Posterior cingulate gyrus (tissue), 11 donors: ENCODE data around the gene LHPP.
"Not testable (repeated sequence)": the region's sequence is repeated elsewhere in the genome, so short reads cannot be mapped to it uniquely, and the experiment has no call there.

Source experiments
- DNase-seq, 10 donors: peaks; one replicate each; pipeline versions ENCODE4 v3.0.0 to v3.0.0-alpha.2; 2020 to 2021; ENCODE audit warnings: mixed read lengths in 3 of 10
- intact Hi-C: fragments of 100-400 bp; cut with DNase I; formaldehyde crosslinking; loops from one replicate; pipeline ENCODE4 v1.15.1; 2023

LHPP gene, protein sequence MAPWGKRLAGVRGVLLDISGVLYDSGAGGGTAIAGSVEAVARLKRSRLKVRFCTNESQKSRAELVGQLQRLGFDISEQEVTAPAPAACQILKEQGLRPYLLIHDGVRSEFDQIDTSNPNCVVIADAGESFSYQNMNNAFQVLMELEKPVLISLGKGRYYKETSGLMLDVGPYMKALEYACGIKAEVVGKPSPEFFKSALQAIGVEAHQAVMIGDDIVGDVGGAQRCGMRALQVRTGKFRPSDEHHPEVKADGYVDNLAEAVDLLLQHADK

DNA sequence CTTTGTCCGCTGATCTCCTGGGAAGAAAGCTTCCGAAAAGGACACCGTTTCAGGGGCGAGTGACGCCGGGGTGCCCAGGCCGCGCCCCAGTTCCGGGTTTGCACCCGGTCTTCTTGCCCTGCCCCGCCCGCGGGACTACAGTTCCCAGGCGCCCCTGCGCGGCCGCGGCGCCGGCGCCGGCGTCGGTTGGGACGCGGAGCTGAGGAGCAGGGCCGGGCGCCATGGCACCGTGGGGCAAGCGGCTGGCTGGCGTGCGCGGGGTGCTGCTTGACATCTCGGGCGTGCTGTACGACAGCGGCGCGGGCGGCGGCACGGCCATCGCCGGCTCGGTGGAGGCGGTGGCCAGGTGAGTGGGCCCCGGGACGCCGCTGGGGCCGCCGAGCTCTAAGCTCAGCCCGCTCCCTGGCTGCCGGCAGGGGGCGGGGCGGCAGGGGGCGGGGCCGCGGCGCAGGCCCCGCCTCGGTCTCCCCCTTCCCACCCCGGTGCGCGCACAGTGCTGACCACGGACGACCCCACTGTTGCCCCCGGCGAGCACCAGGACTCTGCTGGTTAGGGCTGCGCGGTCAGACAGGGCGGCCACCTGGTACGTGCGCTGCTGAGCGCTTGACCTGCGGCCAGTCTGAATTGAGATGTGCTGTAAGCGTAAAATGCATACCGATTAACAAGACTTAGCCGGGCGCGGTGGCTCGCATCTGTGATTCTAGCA, at the start of gene LHPP:
TSS of gene LHPP (plus strand) at position 182 of the 706 bp plus-strand sequence. CDS start at position 222, 40 bp downstream.
- peak; percentile 77 to 98 (median 87) for DNase-seq

DNA sequence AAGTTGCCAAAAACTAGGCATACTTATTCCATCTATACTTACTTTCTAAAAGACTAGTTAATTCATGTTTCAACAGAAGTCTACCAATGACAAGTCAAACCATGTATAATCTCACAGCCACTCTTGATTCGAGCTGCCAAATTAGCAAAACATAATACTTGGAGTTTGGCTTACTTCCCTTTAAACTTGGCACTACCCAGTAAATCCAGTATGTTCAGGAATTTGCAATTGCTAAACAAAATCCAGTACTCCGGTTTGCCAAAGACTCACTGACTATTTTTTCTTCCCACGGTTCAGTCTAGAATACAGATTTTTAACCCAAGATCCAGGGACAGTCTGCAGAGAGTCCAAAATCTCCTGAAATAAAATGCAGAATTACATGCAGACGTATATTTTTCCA, 47.5 kb upstream of the LHPP start:
- DNase-seq: no peak
- intact Hi-C loops: no loop called here

More for the DNA sequence above, at the start of gene LHPP:
- intact Hi-C loops: loop anchor here (5.0 kb wide), 1 partner anchor 44 kb away; the partner anchor contains the start of gene OAT

DNA sequence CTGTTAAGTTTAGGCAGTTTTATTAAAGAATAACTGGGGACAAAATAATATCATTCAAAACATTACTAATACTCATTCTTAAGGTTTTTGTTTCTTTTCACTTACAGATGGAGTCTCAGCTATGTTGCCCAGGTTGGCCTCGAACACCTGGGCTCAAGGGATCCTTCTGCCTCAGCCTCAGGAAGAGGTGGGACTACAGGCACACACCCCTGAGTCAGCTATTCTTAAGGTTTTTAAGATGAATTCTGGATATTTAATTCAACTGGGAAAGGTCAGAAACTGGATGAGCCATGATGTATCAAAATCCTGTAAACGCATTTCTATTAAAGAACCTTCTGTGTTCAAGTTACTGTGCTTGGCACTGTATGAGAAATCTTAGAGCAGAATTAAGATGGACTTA, 46.4 kb upstream of the LHPP start:
- intact Hi-C loops: loop anchor here (5.0 kb wide), 1 partner anchor 47 kb away; the partner anchor contains the start of gene LHPP
- DNase-seq: no peak

DNA sequence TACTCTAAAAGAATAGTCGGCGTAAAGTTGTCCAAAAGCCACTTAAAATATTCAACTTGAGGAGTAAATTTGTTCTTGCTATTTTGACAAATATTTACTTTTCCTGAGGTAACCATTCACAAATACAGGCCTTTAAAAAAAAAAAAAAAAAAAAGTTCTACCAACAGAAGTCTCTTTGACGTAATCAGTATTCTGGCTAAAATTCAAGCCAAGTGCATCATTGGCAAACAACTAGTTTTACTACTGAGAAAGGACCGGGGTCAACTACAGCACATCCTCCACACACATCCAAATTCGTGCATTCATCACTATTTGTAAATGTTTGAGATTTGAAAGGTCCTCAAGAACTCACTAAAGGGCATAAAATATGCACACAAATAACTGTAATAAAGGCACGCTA, 44.9 kb upstream of the LHPP start:
- no peak for DNase-seq
- intact Hi-C loops: loop anchor here (5.0 kb wide), 1 partner anchor 46 kb away; the partner anchor contains the start of gene LHPP

DNA sequence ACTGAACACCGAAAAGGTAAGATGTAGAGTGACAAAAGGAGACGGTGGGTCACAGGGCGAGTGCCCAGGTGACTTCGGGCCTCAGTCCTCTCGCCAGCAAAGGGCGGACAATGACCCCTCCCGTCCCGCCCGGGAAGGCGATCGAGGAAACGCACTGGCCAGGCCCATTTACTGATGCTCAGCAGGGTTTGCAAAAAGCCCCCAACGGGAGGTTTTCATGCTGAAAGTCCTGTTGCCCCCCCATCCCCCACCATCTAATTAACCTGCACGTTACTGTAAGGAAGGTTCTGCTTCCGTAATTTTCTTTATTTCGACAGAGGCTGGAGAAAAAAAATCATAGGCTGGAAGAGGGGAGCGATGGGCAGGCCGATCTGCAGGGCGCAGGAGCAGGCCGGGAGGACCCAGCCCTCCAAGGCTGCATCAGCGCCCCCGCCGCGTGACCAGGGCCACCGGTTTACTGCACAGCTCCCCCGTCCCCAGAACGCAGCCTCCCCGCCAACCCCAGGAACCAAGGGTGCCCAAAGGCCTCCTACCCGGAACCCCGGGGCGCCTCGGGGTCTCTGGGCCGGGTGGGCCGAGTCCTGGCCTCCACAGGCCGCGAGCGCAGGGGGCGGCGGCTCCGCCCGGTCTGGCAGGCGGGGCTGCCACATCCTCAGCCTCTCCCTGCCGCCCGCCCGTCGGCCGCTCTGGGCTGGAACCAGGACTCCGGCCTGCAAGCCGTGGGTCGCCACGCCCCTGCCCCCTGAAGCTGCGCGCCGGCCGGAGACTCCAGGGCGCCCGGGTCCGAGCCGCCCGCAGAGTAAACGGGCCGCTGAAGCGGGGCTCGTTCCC, 43.5 kb upstream of the LHPP start:
- peak; percentile 57 to 95 (median 70) for DNase-seq

DNA sequence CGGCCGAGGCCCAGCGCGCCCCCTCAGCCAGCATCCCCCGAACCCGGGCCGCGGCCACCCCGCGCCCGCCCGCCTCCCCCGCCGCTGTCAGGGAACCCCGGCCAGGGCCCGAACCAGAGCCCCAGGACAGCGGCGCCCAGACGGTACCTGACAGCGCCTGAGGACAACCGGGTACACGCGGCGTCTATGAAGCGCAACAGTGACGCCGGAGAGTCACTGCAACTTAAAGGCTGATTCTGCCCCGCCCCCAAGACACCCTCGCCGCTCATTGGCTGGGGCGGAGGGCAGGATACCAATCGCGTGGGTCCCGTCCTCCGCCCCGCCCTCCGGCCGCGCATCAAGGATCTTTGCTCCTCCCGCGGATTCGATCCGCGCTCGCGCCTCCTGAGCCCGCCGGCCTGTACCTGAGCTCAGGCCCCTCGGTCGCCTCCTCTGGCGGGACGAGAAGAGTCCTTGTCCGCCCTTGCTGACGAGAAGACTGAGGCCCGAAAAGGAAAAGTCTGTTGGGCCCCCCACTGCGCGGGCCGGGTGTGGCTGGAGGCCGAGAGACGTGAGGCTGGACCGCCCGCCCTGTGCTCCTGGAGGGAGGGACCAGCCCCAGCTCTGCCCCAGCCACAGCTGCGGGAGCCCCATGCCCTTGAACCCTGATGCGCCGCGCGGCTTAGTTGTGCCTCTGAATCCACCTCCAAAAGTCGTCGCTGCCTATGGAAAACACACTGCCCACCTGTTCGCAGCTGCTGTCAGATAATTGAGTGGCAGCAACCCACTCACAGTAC, 42.7 kb upstream of the LHPP start, which contains the start of gene OAT:
TSS of gene OAT (minus strand) at position 198 of the 776 bp plus-strand sequence. CDS start 6,752 bp downstream, outside the sequence.
- intact Hi-C loops: loop anchor here (5.0 kb wide), 1 partner anchor 43 kb away; the partner anchor contains the start of gene LHPP
- DNase-seq: peak; percentile 93 to 100 (median 98)

More for the DNA sequence above, 43.5 kb upstream of the LHPP start:
- intact Hi-C loops: loop anchor here (5.0 kb wide), 1 partner anchor 44 kb away; the partner anchor contains the start of gene LHPP

DNA sequence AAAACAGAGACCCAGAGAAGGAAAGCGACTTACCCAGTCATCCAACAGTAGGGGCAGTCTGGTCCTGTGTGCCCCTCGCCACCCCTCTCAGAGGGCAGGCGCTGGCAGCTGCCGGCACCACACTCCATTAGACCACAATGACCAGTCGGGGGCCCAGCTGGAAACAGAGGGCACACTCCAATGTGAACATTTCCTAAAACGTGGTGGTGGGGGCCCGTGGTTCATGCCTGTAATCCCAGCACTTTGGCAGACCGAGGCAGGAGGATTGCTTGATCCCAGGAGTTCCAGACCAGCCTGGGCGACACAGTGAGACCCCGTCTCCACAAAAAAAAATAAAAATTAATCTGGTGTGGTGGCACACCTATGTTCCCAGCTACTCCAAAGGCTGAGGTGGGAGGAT, 42.0 kb upstream of the LHPP start:
- intact Hi-C loops: loop anchor here (5.0 kb wide), 1 partner anchor 43 kb away; the partner anchor contains the start of gene LHPP
- no peak for DNase-seq

DNA sequence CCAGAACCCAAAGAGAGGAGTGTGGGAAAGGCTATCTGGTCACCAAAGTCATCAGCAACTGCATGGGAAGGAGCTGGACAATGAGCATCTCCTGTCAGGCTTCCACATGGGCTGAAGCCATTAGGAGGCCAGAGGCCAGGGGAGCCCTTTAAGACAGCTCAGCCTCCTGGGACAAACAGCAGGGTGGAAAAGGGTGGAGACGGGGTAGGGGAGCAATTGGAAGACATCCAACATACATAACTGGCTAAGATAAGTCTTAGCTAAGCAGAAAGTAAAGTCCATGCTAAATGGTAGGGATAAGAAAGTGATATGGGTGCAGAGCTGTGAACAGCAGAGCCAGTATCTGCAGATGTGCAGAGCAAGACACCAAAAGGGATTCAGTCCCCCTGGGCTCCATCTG, 41.4 kb upstream of the LHPP start:
- no peak for DNase-seq
- intact Hi-C loops: no loop called here

DNA sequence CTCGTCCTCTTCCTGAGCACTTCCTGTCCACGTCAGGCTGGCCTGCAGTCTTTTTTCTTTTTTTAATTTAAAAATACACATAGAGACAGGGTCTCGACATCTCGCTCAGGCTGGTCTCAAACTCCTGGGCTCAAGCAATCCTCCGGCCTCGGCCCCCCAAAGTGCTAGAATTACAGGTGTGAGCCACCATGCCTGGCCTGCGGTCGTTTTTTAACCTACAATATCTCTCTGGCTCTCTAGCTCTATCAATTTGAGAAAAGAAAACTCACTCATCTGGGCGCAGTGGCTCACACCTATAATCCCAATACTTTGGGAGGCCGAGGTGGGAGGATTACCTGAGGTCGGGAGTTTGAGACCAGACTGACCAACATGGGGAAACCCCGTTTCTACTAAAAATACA, 38.9 kb upstream of the LHPP start:
- intact Hi-C loops: no loop called here
- DNase-seq: no peak

DNA sequence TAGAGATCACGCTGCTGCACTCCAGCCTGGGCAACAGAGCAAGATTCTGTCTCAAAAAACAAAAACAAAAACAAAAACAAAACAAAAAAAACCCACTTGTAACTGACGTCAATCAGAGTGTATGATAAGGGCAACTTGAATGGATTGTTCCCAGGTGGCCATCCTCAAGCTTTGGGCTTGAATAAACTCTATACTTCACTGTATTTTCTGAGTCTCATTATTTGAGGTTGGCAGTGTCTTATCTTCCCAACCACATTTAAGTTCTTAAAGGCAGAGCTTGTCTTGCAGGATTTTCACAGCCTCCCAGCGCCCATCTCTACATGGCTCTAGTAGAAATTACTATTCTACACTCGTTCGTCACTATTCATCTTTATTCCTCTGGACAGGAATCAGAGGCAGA, 37.8 kb upstream of the LHPP start:
- intact Hi-C loops: no loop called here

DNA sequence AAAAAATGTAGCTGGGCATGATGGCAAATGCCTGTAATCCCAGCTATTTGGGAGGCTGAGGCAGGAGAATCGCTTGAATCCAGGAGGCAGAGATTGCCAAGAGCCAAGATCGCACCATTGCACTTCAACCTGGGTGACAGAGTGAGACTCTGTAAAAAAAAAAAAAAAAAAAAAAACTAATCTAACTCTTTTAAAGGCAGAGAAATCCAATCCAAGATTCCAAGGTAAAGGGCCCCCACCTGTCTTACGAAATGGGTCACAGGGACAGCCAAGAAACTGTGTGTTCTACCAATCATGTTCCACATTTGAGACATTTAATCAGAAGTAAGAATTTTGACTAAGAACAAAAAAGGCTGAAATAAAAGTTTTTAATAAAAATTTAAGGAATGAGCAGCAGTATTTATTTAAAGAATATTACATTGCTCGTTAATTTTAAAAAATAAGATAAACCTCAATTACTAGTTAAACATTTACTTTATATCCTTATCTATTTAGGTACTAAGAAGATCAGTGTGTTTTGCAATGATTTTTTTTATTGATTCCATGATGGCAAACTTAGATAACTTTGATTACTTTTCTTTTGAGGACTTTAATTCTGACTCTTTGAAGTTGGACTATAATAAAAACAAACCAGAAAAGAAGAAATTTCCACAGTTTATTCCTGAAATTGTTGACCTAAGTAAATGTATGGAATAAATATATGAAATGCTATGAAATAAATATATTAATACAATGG, 36.2 kb upstream of the LHPP start:
- intact Hi-C loops: no loop called here
- DNase-seq: no peak

More for the DNA sequence above, 37.8 kb upstream of the LHPP start:
- DNase-seq: no peak

DNA sequence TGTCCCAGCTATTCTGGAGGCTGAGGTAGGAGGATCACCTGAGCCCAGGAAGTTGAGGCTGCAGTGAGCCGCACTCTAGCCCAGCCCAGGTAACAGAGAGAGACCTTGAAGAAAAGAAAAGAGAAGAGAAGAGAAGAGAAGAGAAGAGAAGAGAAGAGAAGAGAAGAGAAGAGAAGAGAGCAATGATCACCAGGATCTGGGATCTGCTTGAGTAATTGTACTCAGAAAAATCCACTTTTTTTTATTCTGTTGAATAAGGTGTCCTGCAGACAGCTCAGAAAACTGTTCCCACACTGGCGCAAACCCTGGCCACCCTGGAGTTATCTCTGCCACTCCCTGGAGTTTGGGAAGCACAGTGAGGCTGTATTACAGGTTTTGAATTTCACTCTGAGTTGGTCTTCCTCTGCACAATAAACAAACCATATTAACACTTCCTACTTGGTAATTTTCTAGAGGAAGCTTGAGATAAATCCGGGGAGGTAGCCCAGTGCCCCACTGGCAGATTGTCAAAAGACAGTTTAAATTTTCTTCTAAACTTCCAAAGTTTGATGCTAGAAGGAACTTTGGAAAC, 33.3 kb upstream of the LHPP start:
- intact Hi-C loops: no loop called here
- no peak for DNase-seq

DNA sequence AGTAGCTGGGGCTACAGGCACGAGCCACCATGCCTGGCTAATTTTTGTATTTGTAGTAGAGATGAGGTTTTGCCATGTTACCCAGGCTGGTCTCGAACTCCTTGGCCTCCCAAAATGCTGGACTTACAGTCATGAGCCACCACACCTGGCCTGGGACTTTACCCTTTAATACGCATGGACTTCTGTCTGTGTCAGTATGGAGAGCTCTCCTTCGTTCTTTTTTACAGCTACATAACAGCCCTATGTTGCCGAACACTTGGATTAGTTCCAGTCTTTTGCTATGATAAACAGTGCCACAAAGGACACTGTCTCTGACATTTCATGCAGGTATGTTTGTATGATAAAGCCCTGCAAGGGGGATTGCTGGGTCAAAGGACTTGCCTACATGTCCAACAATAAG, 32.0 kb upstream of the LHPP start:
- DNase-seq: no peak
- intact Hi-C loops: no loop called here

DNA sequence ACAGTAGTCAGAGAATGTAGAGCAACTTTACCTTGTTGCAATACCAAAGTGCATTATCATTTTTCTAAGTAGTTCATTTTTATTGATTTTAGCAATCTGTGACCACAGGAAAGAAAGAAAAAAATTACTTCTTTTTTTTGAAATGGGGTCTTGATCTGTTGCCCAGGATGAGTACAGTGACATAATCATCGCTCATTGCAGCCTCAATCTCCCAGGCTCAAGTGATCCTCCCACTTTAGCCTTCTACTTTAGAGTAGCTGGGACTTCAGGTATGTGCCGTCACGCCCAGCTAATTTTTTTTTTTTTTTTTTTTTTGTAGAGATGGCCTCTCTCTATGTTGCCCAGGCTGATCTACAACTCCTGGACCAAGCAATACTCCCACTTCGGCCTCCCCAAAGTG, 31.5 kb upstream of the LHPP start:
- intact Hi-C loops: no loop called here
- no peak for DNase-seq

DNA sequence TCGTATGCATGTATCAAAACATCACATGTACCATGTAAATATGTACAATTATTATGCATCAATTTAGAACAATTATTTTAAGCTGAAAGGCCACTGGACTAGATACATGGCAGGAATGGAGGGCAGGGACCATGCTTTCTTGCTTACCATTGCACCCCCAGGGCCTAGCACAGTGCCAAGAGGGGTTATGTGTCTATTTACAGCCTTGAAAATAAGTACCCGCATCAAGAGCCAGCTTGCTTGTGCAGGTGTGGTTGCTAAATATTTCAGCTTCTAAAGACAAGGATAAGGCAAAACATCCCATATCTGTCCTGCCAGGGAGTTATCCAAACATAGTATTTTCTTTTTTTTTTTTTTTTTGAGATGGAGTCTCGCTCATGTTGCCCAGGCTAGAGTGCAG, 28.2 kb upstream of the LHPP start:
- DNase-seq: no peak
- intact Hi-C loops: no loop called here

DNA sequence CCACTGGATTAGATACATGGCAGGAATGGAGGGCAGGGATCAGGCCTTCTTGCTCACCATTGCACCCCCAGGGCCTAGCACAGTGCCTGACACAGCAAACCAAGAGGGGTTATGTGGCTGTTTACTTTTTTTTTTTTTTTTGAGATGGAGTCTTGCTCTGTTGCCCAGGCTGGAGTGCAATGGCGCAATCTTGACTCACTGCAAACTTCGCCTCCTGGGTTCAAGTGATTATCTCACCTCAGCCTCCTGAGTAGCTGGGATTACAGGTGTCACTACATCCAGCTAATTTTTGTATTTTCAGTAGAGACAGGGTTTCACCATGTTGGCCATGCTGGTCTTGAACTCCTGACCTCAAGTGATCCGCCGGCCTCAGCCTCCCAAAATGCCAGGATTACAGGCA, 25.9 kb upstream of the LHPP start:
- DNase-seq, intact Hi-C loops: not testable (repeated sequence)

DNA sequence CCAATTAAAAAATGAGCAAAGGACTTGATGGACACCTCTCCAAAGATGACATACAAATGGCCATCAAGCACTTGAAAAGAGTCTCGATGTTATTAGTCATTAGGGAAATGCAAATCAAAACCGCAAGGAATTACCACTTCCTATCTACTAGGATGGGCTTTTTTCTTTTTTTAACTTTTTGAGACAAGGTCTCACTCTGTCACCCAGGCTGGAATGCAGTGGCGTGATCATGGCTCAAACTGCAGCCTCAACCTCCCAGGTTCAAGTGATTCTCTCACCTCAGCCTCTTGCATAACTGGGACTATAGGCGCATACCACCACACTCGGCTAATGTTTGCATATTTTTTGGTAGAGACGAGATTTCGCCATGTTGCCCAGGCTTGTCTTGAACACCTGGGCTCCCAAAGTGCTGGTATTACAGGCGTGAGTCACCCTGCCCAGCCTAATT, 25.4 kb upstream of the LHPP start:
- intact Hi-C loops: no loop called here

DNA sequence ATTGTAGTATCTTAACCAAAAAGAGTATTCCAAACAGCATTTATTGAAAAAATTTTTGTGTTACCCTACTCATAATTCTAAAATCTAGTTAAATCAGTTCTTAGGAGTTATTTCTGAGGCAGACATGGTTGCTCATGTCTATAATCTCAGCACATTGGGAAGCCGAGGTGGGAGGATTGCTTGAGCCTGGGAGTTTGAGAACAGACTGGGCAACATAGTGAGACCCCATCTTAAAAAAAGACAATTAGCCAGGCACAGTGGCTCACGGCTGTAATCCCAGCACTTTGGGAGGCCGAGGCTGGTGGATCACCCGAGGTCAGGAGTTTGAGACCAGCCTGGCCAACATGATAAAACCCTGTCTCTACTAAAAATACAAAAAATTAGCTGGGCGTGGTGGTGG, 19.9 kb upstream of the LHPP start:
- peak in 1 of 10 donors; percentile 2 for DNase-seq
- intact Hi-C loops: not testable (repeated sequence)

More for the DNA sequence above, 25.4 kb upstream of the LHPP start:
- no peak for DNase-seq
